Endometrium (tissue), 2 donors: ENCODE results near the gene ZBTB12.

Experiments used
- FAIRE-seq: peaks from 2 replicates; lab custom pipeline; 2012; peaks lifted over from hg19 to GRCh38; lab: Jason Lieb, UNC
- donor health status: control.
- donor health status: control.

ZBTB12 gene

GRCh38 chr6:31896856-31897611, 4.9 kb downstream of the ZBTB12 start:
- no peak for FAIRE-seq

- FAIRE-seq: no peak
These were observed 5.4 kb downstream of the ZBTB12 start for GRCh38 chr6:31896493-31896855.

GRCh38 chr6:31892821-31893220, 9.1 kb downstream of the ZBTB12 start:
- FAIRE-seq: no peak

- FAIRE-seq: no peak
These were observed 12.4 kb downstream of the ZBTB12 start for GRCh38 chr6:31889331-31889972.

- FAIRE-seq: no peak
These were observed 13.3 kb downstream of the ZBTB12 start for GRCh38 chr6:31888276-31889258.

GRCh38 chr6:31887173-31888007, 14.5 kb downstream of the ZBTB12 start:
- no peak for FAIRE-seq

- FAIRE-seq: no peak
These were observed 15.3 kb downstream of the ZBTB12 start for GRCh38 chr6:31886541-31886991.

- FAIRE-seq: no peak
These were observed 17.3 kb downstream of the ZBTB12 start for GRCh38 chr6:31884528-31885035.

GRCh38 chr6:31883676-31884075, 18.2 kb downstream of the ZBTB12 start:
- no peak for FAIRE-seq

GRCh38 chr6:31882344-31882743, 19.5 kb downstream of the ZBTB12 start:
- FAIRE-seq: no peak

GRCh38 chr6:31881136-31881859, 20.6 kb downstream of the ZBTB12 start:
- no peak for FAIRE-seq

GRCh38 chr6:31880616-31881015, 21.3 kb downstream of the ZBTB12 start:
- FAIRE-seq: no peak

GRCh38 chr6:31879901-31880300, 22.0 kb downstream of the ZBTB12 start:
- no peak for FAIRE-seq

GRCh38 chr6:31879143-31879542, 22.7 kb downstream of the ZBTB12 start:
- no peak for FAIRE-seq

- FAIRE-seq: no peak
These were observed 23.2 kb downstream of the ZBTB12 start, which contains the start of gene SLC44A4 for GRCh38 chr6:31878726-31879125. SLC44A4 (minus strand) TSS chr6:31878997; CDS start chr6:31878980, 17 bp downstream.

GRCh38 chr6:31878222-31878621, 23.7 kb downstream of the ZBTB12 start:
- no peak for FAIRE-seq

- FAIRE-seq: no peak
These were observed 24.2 kb downstream of the ZBTB12 start for GRCh38 chr6:31877651-31878161.

GRCh38 chr6:31877125-31877650, 24.7 kb downstream of the ZBTB12 start:
- FAIRE-seq: no peak

- FAIRE-seq: no peak
These were observed 25.5 kb downstream of the ZBTB12 start for GRCh38 chr6:31876357-31876756.

- no peak for FAIRE-seq
These were observed 26.0 kb downstream of the ZBTB12 start for GRCh38 chr6:31875877-31876276.
